Measurements from ENCODE around the gene RNF168. TPM values are rescaled to one million over a fixed set of nuclear protein-coding genes. Genes with fewer than 3 reads are reported as not detected.

Gene RNF168
- total RNA-seq, 1 donor from 2014 or later, result 25.1 TPM

GRCh38 chr3:196547067-196547466 lies 43.5 kb upstream of the RNF168 start:
- Histone ChIP-seq H2AFZ (replicated peaks) (no peak overlapping the region), H3K4me3 (no peak overlapping the region), H3K27ac (no peak overlapping the region), H3K4me2 (no peak overlapping the region), H3F3A (ENCODE audit: low read depth) (no peaks in the 10 kb centered on the region), H3K79me2 (ENCODE audit: low read depth) (no peaks in the 10 kb centered on the region), H3K36me3 (no peaks in the 10 kb centered on the region), H4K20me1 (ENCODE audit: low read depth) (no peaks in the 10 kb centered on the region), H3K4me1 (no peaks in the 10 kb centered on the region), H3K9ac (no peak overlapping the region), H3K9me3 (ENCODE audit: low read depth) (no peaks in the 10 kb centered on the region), H3K27me3 (no peaks in the 10 kb centered on the region)
- DNase-seq (ENCODE audit: low spot score), result no peak
- no peak overlapping the region for H3K4me3 Mint-ChIP-seq
- H3K27me3 Mint-ChIP-seq (ENCODE audit: insufficient read depth, low read depth), result peaks cover 2% of the 10 kb centered on the region
- no peaks in the 10 kb centered on the region for H3K4me1 Mint-ChIP-seq
- H3K9me3 Mint-ChIP-seq, result peaks cover 29% of the 10 kb centered on the region
- TF ChIP-seq EZH2 (IDR thresholded peaks at IDR 0.05) (no peak), EZH2phosphoT487 (IDR thresholded peaks at IDR 0.05) (no peak), CTCF (IDR thresholded peaks at IDR 0.05) (no peak)
- peaks cover 8% of the 10 kb centered on the region for H3K36me3 Mint-ChIP-seq
- no peak overlapping the region for H3K27ac Mint-ChIP-seq

- Mint-ChIP-seq H3K4me1 (no peaks in the 10 kb centered on the region), H3K36me3 (peaks cover 6% of the 10 kb centered on the region), H3K27ac (no peak overlapping the region), H3K27me3 (ENCODE audit: insufficient read depth, low read depth) (peaks cover 2% of the 10 kb centered on the region), H3K4me3 (no peak overlapping the region), H3K9me3 (peaks cover 29% of the 10 kb centered on the region)
- Histone ChIP-seq H3K27ac (no peak overlapping the region), H3F3A (ENCODE audit: low read depth) (no peaks in the 10 kb centered on the region), H3K9ac (no peak overlapping the region), H3K4me2 (no peak overlapping the region), H3K79me2 (ENCODE audit: low read depth) (no peaks in the 10 kb centered on the region), H3K36me3 (no peaks in the 10 kb centered on the region), H4K20me1 (ENCODE audit: low read depth) (no peaks in the 10 kb centered on the region), H2AFZ (replicated peaks) (no peak overlapping the region), H3K4me3 (no peak overlapping the region), H3K27me3 (no peaks in the 10 kb centered on the region), H3K9me3 (ENCODE audit: low read depth) (no peaks in the 10 kb centered on the region), H3K4me1 (no peaks in the 10 kb centered on the region)
- TF ChIP-seq EZH2phosphoT487 (IDR thresholded peaks at IDR 0.05), result no peak
- TF ChIP-seq EZH2 (IDR thresholded peaks at IDR 0.05), result no peak
- TF ChIP-seq CTCF (IDR thresholded peaks at IDR 0.05), result no peak
- DNase-seq (ENCODE audit: low spot score), result no peak
Measured at GRCh38 chr3:196546537-196546936, 43.0 kb upstream of the RNF168 start.

- H3K79me2 ChIP-seq (ENCODE audit: low read depth), result no peaks in the 10 kb centered on the region
- no peaks in the 10 kb centered on the region for H3K4me1 ChIP-seq
- H4K20me1 ChIP-seq (ENCODE audit: low read depth), result no peaks in the 10 kb centered on the region
- DNase-seq (ENCODE audit: low spot score), result no peak
- H3K4me1 Mint-ChIP-seq, result no peaks in the 10 kb centered on the region
- H3K36me3 Mint-ChIP-seq, result peaks cover 1% of the 10 kb centered on the region
- H3K9me3 ChIP-seq (ENCODE audit: low read depth), result no peaks in the 10 kb centered on the region
- no peak overlapping the region for H3K27ac Mint-ChIP-seq
- H3K27me3 Mint-ChIP-seq (ENCODE audit: insufficient read depth, low read depth), result peaks cover 5% of the 10 kb centered on the region
- no peaks in the 10 kb centered on the region for H3K36me3 ChIP-seq
- H3K9me3 Mint-ChIP-seq, result peaks cover 19% of the 10 kb centered on the region
- no peak overlapping the region for H3K27ac ChIP-seq
- no peak overlapping the region for H3K9ac ChIP-seq
- no peak overlapping the region for H3K4me2 ChIP-seq
- H2AFZ ChIP-seq (replicated peaks), result no peak overlapping the region
- no peak for TF ChIP-seq CTCF (IDR thresholded peaks at IDR 0.05)
- no peak for TF ChIP-seq EZH2phosphoT487 (IDR thresholded peaks at IDR 0.05)
- no peak for TF ChIP-seq EZH2 (IDR thresholded peaks at IDR 0.05)
- no peak overlapping the region for H3K4me3 Mint-ChIP-seq
- H3F3A ChIP-seq (ENCODE audit: low read depth), result no peaks in the 10 kb centered on the region
- no peaks in the 10 kb centered on the region for H3K27me3 ChIP-seq
- no peak overlapping the region for H3K4me3 ChIP-seq
Measured at GRCh38 chr3:196544491-196544992, 41.0 kb upstream of the RNF168 start.
